NT2/D1 (cell line): ENCODE data around the gene ZNF581.

Experiments used
- DNase-seq: peaks from one replicate; pipeline ENCODE4 v3.0.0-alpha.2; 2011; ENCODE audit warnings: low read depth, low spot score
- H3K27me3 ChIP-seq: 2 replicates; pipeline ENCODE4 v1.6.0; 2011; ENCODE audit warnings: mild to moderate bottlenecking; ENCODE audit not compliant: insufficient read length, insufficient read depth
- H3K36me3 ChIP-seq: 2 replicates; pipeline ENCODE4 v1.6.1; 2011; ENCODE audit warnings: mild to moderate bottlenecking, low read length, mixed read lengths; ENCODE audit not compliant: insufficient read depth, insufficient read length
- H3K4me1 ChIP-seq: 2 replicates; pipeline ENCODE4 v1.5.1; 2011; ENCODE audit not compliant: insufficient read depth, insufficient read length
- H3K4me3 ChIP-seq: 2 replicates; pipeline ENCODE4 v1.5.1; 2011; ENCODE audit warnings: low read depth; ENCODE audit not compliant: insufficient read length
- H3K9ac ChIP-seq: 2 replicates; pipeline ENCODE4 v1.6.0; 2011; ENCODE audit warnings: low read depth; ENCODE audit not compliant: insufficient read length
- H3K9me3 ChIP-seq: 2 replicates; pipeline ENCODE4 v1.5.1; 2011; ENCODE audit warnings: mild to moderate bottlenecking, low read length; ENCODE audit not compliant: insufficient read depth
- SUZ12 ChIP-seq: IDR thresholded peaks from 2 replicates; pipeline ENCODE4 v1.6.1; 2011; ENCODE audit not compliant: insufficient read length, insufficient read depth; ENCODE audit errors: extremely low read depth
- YY1 ChIP-seq: IDR thresholded peaks from 2 replicates; pipeline ENCODE4 v1.6.1; 2011; ENCODE audit not compliant: insufficient read length, insufficient read depth
- ZNF274 ChIP-seq: IDR thresholded peaks from 2 replicates; pipeline ENCODE4 v1.6.1; 2011; ENCODE audit warnings: mild to moderate bottlenecking, low read depth, low read length

ZNF581 gene

DNA sequence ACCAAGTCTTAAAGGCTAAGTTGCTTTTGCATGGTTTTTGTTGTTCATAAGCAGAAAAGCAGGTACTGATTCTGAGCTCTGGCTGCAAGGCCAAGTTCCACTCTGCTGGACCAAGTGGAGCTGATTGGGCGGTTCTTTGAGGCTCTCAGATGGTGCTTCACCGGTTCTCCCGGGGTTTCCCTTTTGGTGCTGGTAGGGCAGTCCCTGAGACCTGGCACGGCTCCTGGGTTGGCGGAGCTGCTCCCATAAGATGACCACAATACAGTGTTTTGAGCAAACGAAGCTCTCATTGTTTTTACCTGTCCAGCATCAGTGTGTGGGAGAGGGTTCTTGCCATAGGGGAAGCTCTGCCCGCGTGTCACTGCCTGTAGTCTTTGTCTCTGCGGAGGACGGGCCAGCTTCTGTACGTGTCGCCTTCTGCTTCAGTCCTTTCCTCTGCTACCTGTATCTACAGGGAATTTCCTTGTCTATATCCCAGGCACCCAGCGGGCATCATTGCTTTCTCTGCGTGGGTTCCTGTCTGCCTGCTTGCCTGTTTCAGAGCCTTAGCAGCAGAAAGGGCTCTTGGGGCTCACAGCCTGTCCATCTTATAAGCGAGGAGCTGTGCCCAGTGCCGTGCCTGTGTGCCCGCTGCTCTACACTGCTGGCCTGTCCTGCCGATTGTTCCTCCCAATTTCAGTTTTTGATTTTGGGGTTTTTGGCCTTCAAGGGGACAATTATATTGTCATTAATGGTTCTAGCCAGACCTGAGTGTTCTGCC, 13.7 kb downstream of the ZNF581 start:
- DNase-seq, result no peak
- peaks cover 13% of the 10 kb centered on the region for H3K4me1 ChIP-seq
- H3K36me3 ChIP-seq, result peaks cover 67% of the 10 kb centered on the region
- TF ChIP-seq YY1 (no peak), SUZ12 (no peak), ZNF274 (no peak)
- H3K4me3 ChIP-seq, result peak overlapping the region; percentile 88
- peak overlapping the region; percentile 98 for H3K9ac ChIP-seq
- H3K27me3 ChIP-seq, result no peaks in the 10 kb centered on the region
- H3K9me3 ChIP-seq, result no peaks in the 10 kb centered on the region

DNA sequence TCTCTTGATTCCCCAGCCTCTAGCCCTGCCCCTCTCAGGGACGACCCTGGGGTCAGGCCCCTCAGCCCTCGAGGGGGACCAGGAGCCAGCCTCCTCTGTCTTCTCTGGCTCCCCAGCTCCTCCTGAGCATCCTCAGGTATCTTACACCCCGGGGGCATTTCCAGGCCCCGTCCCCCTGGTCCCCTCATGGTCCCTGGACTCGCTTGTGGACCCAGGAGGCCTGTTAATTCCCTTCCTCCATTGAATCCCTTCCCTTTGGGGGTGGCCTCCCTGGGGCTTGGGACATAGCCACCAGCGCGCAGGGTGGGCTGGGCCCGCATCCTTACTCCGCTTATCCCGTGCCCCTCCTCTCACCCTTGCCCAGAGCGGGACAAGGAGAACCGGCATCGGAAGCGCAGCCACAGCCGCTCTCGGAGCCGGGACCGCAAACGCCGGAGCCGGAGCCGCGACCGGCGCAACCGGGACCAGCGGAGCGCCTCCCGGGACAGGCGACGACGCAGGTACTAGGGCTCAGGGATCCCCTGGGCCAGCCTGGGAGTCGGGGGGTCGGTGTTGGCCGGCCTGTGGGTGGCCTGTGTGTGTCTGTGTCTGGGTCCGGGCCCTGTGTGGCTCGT, 15.5 kb downstream of the ZNF581 start:
- no peaks in the 10 kb centered on the region for H3K27me3 ChIP-seq
- H3K4me1 ChIP-seq, result peaks cover 13% of the 10 kb centered on the region
- no peak overlapping the region for H3K4me3 ChIP-seq
- TF ChIP-seq SUZ12 (no peak), ZNF274 (no peak), YY1 (no peak)
- peaks cover 81% of the 10 kb centered on the region for H3K36me3 ChIP-seq
- no peaks in the 10 kb centered on the region for H3K9me3 ChIP-seq
- H3K9ac ChIP-seq, result peak overlapping the region; percentile 32
- DNase-seq, result no peak

DNA sequence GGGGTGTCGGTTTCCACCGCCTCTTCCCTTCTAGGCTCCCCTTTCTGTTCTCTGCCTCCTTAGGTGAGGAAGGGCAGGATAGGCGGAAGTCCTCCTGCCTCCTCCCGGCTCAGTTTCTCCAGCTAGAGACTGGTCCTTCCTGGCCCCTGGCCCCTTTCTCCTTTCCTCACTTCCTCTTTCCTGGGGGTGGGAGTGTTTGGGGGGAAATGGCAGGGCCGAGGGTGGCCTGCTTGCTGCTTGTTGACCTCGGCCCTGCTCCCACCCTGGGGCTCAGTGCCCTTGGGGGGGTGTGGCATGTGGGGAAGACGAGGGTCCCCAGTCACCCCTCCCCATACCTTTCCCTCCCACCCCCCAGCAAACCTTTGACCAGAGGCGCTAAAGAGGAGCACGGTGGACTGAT, 16.4 kb downstream of the ZNF581 start:
- no peaks in the 10 kb centered on the region for H3K9me3 ChIP-seq
- H3K4me3 ChIP-seq, result no peak overlapping the region
- H3K9ac ChIP-seq, result peak overlapping the region; percentile 32
- no peak for DNase-seq
- TF ChIP-seq SUZ12 (no peak), ZNF274 (no peak), YY1 (no peak)
- no peaks in the 10 kb centered on the region for H3K27me3 ChIP-seq
- peaks cover 13% of the 10 kb centered on the region for H3K4me1 ChIP-seq
- H3K36me3 ChIP-seq, result peaks cover 88% of the 10 kb centered on the region

DNA sequence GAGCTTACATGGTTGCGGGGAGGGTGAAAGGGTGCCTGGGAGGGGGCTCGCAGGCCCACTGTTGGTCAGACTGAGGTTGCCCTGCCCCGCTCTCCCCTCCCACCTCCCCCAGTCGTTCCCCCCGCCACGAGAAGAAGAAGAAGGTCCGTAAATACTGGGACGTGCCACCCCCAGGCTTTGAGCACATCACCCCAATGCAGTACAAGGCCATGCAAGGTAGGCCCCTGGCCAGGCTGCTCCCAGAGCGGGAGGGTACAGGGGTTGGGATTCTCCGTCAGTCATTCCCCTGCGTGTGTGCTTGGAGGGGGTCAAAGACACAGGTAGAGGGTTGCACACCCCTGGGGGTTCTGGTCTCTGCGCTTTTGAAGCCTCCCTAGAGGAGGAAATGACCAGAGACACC, 17.0 kb downstream of the ZNF581 start:
- no peak for DNase-seq
- Histone ChIP-seq H3K27me3 (no peaks in the 10 kb centered on the region), H3K9me3 (no peaks in the 10 kb centered on the region), H3K36me3 (peaks cover 91% of the 10 kb centered on the region), H3K9ac (peak overlapping the region; percentile 32), H3K4me3 (no peak overlapping the region), H3K4me1 (peaks cover 13% of the 10 kb centered on the region)
- no peak for TF ChIP-seq YY1
- TF ChIP-seq SUZ12, result no peak
- no peak for TF ChIP-seq ZNF274

DNA sequence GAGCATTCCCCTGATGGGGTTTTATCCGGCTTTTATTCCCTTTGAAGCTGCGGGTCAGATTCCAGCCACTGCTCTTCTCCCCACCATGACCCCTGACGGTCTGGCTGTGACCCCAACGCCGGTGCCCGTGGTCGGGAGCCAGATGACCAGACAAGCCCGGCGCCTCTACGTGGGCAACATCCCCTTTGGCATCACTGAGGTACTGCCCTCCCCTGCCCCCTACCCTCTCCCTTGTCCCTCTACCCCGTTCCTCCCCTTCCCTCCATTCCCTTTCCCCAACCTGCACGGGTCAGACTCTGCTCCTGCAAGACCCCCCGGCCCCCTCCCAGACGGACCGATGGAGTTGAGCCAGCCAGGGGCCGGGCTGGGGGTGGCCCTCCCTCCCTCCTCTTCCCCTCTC, 17.5 kb downstream of the ZNF581 start:
- Histone ChIP-seq H3K9ac (no peak overlapping the region), H3K36me3 (peaks cover 89% of the 10 kb centered on the region), H3K9me3 (no peaks in the 10 kb centered on the region), H3K4me3 (no peak overlapping the region), H3K27me3 (no peaks in the 10 kb centered on the region), H3K4me1 (peaks cover 13% of the 10 kb centered on the region)
- TF ChIP-seq YY1 (no peak), SUZ12 (no peak), ZNF274 (no peak)
- DNase-seq, result no peak

DNA sequence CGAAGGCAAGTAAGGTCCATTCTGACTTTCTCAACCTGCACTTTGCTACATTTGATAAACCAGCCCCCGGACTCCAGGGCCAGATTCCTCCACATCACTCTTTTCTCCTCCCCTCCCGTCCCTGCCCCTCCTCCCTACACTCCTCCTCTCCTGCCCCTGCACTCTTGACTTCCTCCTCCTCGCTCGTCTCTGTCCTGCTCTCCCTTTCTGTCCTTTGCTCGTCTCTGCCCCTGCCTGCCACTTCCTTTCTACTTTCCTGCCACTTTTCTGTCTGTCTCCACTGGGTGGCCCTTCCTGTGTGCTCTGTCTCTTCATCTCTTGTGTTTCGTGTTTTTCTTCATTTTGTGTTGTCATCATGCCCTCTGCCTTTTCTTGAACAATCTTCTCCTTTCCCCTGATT, 18.4 kb downstream of the ZNF581 start:
- no peak for DNase-seq
- H3K4me3 ChIP-seq, result no peak overlapping the region
- peaks cover 89% of the 10 kb centered on the region for H3K36me3 ChIP-seq
- H3K9ac ChIP-seq, result no peak overlapping the region
- H3K27me3 ChIP-seq, result no peaks in the 10 kb centered on the region
- no peak for TF ChIP-seq YY1
- TF ChIP-seq SUZ12, result no peak
- no peak for TF ChIP-seq ZNF274
- H3K4me1 ChIP-seq, result peaks cover 16% of the 10 kb centered on the region
- no peaks in the 10 kb centered on the region for H3K9me3 ChIP-seq

DNA sequence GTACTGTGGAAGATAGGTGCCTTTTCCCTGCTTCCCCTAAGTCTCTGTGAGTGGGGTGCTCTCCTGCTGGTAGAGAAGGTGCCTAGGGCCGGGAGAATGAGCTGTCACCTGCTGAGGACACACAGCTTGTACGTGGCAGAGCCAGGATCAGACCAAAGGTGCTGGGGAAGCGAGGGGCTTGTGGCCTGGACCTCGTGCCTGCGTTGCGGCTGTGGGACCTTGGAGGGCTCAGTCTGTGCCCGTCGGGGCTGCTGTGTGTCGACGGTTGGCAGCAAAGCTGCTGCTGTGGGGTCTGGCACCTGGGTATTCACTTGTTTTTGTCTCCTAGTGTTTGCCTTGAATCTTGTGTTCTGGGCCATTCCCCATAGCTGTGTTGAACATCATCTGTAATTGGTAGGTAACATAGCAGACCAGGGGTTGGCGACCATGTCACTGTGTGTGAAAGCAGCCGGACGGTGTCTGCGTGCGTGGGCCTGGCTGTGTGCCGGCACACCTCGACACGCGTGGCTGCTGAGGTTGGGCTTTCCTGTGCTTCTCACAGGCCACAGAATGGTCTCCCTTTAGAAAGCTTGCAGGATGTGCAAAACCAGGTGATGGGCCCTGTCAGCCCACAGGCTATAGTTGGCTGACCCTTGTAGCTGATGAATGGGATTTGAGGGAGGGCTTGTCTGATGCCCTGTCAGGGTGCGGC, 20.5 kb downstream of the ZNF581 start:
- no peak overlapping the region for H3K4me3 ChIP-seq
- peaks cover 6% of the 10 kb centered on the region for H3K4me1 ChIP-seq
- no peak for DNase-seq
- no peak overlapping the region for H3K9ac ChIP-seq
- H3K27me3 ChIP-seq, result no peaks in the 10 kb centered on the region
- TF ChIP-seq SUZ12 (no peak), ZNF274 (no peak), YY1 (no peak)
- no peaks in the 10 kb centered on the region for H3K9me3 ChIP-seq
- H3K36me3 ChIP-seq, result peaks cover 89% of the 10 kb centered on the region
